Fibroblast of skin of scalp (primary cell): ENCODE measurements around the gene NGB.
"Not testable (repeated sequence)": the region's sequence is repeated elsewhere in the genome, so short reads cannot be mapped to it uniquely, and the experiment has no call there.

Experiments used
- DNase-seq: peaks from one replicate; pipeline ENCODE4 v3.0.0-alpha.2; 2013

NGB gene

DNA sequence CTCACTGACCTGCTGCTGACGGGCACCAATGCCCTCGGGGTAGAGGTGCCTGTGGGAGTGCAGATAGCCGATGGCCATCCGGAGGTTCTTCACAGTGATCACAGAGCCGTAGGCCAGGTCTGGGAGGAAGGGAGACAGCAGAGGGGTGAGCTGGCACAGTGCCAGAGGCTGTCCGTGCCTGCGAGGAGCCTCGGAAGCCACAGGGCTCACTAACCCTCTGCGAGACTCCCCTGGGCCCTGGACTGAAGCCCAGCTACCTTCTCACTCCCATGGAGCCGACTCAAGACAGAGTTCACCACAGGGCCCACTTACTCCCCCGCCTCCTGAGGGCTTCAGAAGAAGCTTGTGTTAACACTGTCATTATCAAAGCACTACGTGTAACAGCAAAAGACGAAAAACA lies 25.1 kb upstream of the NGB start:
- no peak for DNase-seq

DNA sequence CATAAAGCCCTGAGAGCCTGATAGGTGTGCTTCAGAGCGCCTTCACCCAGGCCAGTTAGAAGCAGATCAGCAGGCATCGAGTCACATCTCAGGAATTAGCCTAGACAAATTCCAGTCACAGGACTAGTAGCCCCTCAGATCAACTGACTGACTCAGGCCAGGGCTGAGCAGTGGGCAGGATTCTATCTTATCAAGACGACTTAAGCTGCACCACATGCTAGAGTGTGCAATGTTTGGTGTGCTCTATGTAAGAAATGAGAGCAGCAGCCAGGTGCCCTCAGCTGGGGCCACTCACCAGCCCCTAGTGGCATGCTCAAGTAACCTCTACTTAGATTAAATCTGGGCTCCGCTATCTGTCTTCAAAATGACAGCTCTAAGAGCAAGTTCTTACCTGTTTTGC lies 19.7 kb upstream of the NGB start:
- DNase-seq = no peak

DNA sequence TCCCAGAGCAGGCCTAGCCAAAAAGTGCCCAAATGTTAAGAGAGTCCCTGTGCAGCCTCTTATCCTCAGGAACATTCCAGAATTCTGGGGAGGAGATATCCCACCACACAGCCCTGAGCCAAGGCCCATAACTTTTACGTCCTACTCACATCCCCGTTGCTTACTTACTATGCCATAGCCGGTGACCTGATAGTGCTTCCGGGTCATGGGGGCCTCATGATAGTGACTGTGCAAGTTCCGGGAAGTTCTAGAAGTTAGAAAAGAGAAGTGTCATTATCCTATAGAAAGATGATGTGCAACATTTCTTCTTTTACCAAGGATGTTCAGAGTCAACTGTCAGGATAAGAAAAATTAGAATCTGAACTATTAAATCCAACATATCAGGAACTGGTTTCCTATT lies 15.6 kb upstream of the NGB start:
- no peak for DNase-seq

DNA sequence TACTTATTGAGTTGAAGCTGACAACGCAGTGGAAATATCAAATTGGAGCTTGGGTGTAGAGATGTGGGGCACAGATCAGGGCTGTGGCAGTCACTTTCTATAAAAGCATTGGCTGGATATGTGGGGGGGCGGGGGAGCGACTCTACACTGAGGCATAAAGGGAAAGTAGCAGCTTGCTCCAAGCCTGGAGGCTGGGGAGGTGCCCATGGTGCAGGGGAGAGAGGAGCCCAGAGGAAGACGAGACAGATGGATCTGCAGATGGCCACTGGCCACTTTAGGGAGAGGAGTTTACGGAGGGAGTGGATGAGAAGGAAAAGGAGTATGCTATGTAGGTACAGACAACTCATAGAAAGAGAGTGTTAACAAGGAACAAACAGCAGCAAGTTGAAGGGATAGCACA lies 13.5 kb upstream of the NGB start:
- DNase-seq = no peak

- DNase-seq = no peak
Measured at GRCh38 chr14:77284066-77284465, 13.1 kb upstream of the NGB start.

DNA sequence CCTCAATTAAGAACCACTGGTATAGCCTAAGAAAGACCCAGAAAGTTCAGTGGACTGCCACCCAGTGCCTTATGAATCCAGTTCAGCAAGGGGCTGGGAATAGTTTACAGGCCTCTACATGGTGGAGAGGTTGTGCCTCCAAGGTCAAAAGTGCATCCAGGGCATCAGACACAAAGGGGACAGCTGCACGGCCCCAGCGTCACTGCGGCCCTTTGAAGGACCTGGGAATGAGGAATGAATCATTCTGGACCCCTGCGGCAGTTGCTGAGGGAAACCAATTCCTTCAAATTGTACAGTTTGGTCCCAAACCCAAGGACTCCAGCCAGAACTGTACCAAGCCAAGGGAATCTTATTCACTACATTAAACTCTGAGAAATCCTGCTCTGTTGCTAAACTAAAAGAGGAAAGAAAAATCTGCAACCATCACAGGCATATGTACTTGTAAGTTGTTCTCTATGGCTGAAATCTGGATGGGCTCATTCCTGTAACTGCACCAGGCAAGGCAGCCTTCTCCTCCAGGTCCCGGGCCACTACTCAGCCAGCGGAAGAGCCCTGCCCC lies 10.9 kb upstream of the NGB start:
- no peak for DNase-seq

GRCh38 chr14:77280921-77281320 lies 9.9 kb upstream of the NGB start:
- DNase-seq = not testable (repeated sequence)

DNA sequence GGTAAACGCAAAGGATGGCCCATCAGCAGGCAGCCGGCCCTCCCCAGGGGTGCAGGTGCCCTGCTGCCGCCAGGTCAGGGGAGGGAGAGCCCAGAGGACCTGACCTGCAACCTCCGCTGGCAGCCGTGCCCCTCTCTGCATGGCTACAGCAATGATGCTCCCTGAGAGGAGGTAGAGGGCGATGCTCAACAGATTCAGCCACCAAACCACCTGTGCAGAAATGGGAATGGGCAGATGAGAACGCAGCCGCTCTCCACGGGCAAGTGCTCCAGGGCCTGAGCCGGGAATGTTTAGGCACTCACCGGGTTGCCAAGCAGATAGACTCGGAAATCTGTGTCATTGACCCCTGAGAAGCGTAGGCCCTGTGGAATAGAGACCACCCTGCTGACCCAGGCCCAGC lies 8.7 kb upstream of the NGB start:
- DNase-seq = no peak

DNA sequence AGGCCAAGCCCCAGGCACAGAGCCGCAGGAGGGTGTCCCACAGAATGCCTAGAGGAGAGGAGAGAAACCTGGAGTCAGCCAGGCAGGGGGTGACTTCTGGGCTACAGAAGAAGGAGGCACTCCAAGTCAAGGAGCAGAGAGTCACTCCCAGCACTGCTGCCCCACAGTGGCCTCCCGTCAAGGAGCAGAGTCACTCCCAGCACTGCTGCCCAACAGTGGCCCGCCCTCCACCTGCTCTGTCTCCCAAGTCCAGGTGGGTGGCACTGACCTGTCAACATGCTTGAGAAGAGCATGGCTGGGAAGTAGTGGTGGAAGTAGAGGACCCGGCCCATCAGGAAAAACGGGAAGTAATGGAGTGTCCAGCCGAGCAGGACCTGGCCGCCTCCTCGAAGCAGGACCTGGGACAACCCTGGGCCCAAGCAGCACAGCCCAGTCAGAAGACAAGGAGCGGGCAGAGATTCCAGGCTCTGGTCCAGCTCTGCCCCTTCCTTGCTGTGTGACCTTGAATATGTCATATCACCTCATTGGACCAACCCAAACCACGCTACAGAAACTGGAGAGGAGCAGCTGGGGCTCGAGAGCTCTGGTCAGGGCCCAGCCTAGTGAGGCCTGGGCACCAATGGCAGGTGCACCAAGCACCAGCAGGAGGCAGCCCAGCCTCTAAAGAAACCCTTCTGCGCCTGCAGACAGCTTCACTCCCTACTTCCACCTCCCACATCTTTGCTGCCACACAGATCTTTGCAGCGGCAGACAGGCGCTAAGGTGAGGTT lies 7.6 kb upstream of the NGB start:
- DNase-seq = no peak

- no peak for DNase-seq
Measured at GRCh38 chr14:77276959-77277358, 6.0 kb upstream of the NGB start.

DNA sequence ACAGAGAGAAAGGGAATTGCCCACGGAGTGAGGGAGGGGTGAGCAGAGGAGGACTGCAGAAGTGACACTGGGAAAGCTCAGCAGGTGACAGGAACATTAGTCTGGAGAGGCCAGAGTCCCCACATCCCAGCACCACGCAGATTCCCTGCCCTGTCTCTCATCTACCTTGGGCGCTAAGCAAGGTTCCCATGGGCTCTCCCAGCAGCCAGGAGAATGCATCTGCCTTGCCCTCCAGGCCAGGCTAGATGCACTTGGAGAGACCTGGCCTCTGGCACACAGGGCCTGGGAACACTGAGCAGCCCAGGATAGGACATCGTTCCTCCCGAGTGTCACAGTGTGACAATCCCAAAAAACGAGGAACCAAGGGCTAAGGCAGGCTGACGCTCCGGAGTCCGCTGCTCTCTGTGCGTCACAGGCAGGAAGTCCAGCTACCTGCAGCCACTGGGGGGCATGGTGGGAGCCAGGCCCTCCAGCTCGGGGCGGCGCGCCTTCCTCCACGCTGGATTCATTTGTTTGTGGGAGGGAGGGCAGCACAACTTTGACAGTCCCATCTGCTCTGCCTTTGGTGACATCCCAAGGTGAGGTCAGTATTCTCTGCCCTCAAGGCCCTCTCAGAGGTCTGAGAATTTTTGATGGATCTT lies 5.4 kb upstream of the NGB start:
- DNase-seq = no peak

GRCh38 chr14:77275601-77276017 lies 4.6 kb upstream of the NGB start:
- DNase-seq = no peak

DNA sequence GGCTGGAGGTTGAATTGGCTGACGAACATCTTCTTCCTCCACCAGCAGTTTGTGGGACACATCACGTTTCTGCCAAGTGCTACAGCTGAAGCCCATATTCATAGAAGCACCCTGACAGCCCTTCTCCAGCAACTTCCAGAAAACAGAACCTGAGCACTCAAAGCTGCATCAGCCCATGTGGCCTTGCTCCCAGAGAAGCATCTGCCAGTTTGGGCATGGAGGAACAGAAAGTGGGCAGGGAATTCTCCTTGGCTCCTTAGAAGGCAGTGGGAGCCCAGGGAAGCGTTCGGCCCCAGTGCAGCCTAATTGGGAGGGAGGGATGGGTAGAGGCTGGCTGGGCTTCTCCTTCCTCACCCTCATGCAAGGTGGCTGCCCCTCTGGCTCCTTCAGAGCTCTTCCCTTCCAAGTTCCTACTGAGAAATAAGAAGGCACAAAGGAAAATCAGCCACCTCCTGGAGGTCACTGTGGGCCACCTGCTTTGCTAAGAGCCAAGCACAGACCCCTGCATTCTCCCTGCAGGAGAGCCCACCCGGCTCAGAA lies 4.1 kb upstream of the NGB start:
- DNase-seq = no peak

GRCh38 chr14:77273796-77274195 lies 2.8 kb upstream of the NGB start:
- DNase-seq = no peak

DNA sequence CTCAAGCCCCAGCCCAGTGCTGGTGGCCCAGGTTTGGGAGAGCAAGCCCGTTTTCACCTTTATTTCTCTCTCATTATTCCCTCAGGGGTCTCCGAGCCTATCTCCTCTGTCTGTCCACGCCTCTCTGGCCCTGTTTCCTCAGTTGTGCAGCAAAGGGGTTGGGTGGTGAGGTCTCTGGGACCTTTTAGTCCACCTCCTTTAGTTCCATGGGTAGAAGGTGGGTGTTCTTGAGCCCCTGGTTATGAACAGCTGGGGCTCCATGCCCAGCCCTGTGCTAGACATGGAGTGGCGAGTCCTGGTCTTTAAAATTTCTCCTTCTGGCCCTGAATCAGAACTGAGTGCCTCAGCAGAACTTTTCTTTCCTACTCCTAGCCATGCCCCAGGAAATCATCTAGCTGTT lies 1.3 kb upstream of the NGB start:
- no peak for DNase-seq

GRCh38 chr14:77270361-77271112 lies 469 bp downstream of the NGB start:
- DNase-seq = no peak

GRCh38 chr14:77268989-77269600 lies 1.9 kb downstream of the NGB start:
- DNase-seq = no peak

- DNase-seq = no peak
Measured at GRCh38 chr14:77267937-77268699, 2.9 kb downstream of the NGB start.

DNA sequence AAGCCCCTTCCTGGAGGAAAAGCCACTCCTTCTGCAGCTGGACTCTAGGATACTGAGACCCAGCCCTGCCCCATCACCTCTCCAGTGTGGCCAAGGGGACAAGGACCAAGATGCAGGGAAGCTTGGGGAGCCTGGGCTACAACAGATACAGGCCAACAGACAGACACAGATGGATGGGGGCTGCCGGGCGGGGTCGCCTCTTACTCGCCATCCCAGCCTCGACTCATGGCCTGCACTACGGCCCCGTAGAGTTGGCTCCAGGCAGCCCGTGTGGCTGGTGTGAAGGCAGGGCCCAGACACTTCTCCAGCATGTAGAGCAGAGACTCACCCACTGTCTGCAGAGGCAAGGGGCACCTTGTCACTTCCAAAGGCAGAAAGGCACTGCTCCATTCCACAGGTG lies 4.7 kb downstream of the NGB start:
- no peak for DNase-seq

DNA sequence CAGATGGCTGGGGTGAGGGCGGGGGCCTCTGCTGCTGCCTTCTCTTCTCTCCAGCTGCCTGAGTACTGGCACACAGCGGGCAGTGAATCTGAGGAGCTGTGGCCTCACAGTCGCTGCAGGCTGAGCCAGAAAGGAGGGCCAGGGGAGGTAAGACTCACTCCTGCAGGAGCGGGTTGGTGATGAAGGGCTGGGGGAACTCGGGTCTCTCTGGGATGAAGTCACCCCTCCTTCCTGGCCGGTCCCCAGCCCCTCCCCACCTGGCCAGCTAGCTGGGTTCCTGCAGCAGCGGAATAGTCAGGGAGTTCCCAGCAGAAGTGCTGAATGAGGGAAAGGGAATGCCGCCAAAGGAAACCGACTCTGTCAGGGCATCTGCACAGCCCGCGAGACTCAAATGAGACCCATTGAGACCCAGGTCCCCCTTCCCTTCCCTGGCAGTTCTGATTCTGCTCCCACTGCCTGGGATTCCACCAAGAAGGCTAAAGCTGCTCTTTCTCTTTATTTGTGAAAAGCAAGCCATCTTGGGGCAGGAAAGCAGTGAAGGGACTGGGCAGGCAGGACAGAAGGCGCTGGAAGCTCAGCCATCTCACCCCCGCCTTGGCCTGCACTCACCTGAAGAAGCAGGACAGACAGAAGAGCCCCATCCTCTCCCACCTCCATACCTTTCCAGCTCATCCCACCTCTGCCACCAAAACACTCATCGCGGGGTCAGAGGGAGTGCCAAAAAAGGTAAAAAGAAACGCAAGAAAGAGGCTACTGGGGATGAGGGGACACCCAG lies 5.3 kb downstream of the NGB start:
- no peak for DNase-seq

DNA sequence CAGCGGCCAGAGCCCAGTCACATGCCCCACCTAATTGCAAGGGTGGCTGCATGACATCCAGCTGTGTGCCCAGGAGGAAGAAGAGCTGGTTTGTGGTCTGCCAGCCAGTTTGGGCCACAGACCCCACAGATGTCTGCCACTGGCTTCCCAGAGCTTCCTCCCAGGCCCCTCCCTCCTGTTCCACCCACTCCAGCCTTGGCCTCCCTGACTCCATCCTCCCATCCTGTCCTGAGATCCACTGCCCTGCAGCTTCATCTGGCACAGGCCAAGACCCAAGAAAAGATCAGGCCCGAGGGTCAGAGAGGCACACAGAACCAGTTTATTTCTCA lies 5.9 kb downstream of the NGB start:
- no peak for DNase-seq
